ENCODE measurements around the gene TMC1. TPM values are rescaled to one million over a fixed set of nuclear protein-coding genes. Genes with fewer than 3 reads are reported as not detected.

The TMC1 gene
- total RNA-seq, 2 experiments from 2014 or later, result not detected

- DNase-seq, result no peak
- Mint-ChIP-seq H3K9me3 (no peaks in the 10 kb centered on the region), H3K4me1 (no peaks in the 10 kb centered on the region), H3K36me3 (ENCODE audit: low read depth) (no peaks in the 10 kb centered on the region), H3K4me3 (no peak overlapping the region), H3K27me3 (peaks cover 16% of the 10 kb centered on the region), H3K27ac (no peak overlapping the region)
- ChIA-PET POLR2A (no interaction called here), CTCF (no interaction called here)
Observed at GRCh38 chr9:72684615-72685014, 163.2 kb downstream of the TMC1 start.

DNA sequence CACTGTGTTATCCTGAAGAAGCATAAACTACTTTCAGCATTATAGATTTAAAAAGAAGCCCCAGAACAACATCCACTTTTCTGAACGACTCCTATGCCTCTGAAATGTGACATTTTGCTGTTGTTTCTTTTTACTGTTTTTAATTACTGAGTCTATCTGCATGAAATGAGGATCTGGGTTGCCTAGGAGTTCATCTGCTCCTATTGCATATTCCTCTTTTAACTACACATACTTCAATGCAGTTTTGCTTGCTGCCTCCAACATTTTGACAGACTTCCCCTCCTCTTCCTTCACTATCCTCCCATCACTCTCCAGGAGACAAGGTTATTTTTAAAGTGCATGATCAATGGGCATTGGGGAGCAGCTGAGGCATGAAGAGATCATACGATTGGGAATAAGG, 164.5 kb downstream of the TMC1 start:
- H3K27ac Mint-ChIP-seq, result no peak overlapping the region
- POLR2A ChIA-PET, result no interaction called here

GRCh38 chr9:72687331-72687730, 165.9 kb downstream of the TMC1 start:
- ChIA-PET POLR2A (no interaction called here), CTCF (no interaction called here)
- Mint-ChIP-seq H3K9me3 (no peaks in the 10 kb centered on the region), H3K4me1 (no peaks in the 10 kb centered on the region), H3K36me3 (ENCODE audit: low read depth) (no peaks in the 10 kb centered on the region), H3K27me3 (peaks cover 17% of the 10 kb centered on the region), H3K27ac (no peak overlapping the region), H3K4me3 (no peak overlapping the region)
- no peak for DNase-seq

More for the DNA sequence above, 164.5 kb downstream of the TMC1 start:
- Mint-ChIP-seq H3K36me3 (ENCODE audit: low read depth) (no peaks in the 10 kb centered on the region), H3K4me1 (no peaks in the 10 kb centered on the region), H3K4me3 (no peak overlapping the region), H3K27me3 (peaks cover 15% of the 10 kb centered on the region), H3K9me3 (no peaks in the 10 kb centered on the region)
- CTCF ChIA-PET, result no interaction called here
- DNase-seq, result no peak

GRCh38 chr9:72691671-72692070, 170.3 kb downstream of the TMC1 start:
- POLR2A ChIA-PET, result no interaction called here
- H3K27me3 Mint-ChIP-seq, result peaks cover 8% of the 10 kb centered on the region
- no peak for DNase-seq
- CTCF ChIA-PET, result no interaction called here
- no peak overlapping the region for H3K27ac Mint-ChIP-seq
- no peaks in the 10 kb centered on the region for H3K36me3 Mint-ChIP-seq (ENCODE audit: low read depth)
- H3K4me1 Mint-ChIP-seq, result no peaks in the 10 kb centered on the region
- no peaks in the 10 kb centered on the region for H3K9me3 Mint-ChIP-seq
- H3K4me3 Mint-ChIP-seq, result no peak overlapping the region

- peaks cover 8% of the 10 kb centered on the region for H3K27me3 Mint-ChIP-seq
- no peak for DNase-seq
- no peaks in the 10 kb centered on the region for H3K9me3 Mint-ChIP-seq
- ChIA-PET POLR2A (no interaction called here), CTCF (no interaction called here)
- H3K4me1 Mint-ChIP-seq, result no peaks in the 10 kb centered on the region
- H3K4me3 Mint-ChIP-seq, result no peak overlapping the region
- no peaks in the 10 kb centered on the region for H3K36me3 Mint-ChIP-seq (ENCODE audit: low read depth)
- no peak overlapping the region for H3K27ac Mint-ChIP-seq
Observed at GRCh38 chr9:72695365-72695764, 174.0 kb downstream of the TMC1 start.

DNA sequence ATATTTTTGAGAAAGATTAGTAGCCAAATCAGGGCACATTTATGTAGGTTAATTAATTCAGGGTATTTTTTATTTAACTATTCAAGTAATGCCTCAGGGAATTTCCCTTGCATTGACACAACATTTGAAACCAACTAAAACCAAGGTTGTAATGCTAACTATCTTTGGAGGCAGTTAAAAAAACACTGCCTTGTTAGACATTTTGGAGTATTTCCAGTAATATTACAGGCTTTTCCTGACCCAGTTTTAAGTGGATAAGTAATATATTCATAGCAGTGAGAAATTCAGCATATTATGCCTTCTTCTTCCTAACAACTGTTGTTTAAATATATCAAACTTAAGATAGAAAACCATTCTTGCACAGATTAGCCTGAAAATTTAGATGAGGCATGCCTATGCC, 175.1 kb downstream of the TMC1 start:
- no peak overlapping the region for H3K4me3 Mint-ChIP-seq
- H3K27me3 Mint-ChIP-seq, result peaks cover 6% of the 10 kb centered on the region
- CTCF ChIA-PET, result no interaction called here
- H3K9me3 Mint-ChIP-seq, result no peaks in the 10 kb centered on the region
- no peak for DNase-seq
- H3K27ac Mint-ChIP-seq, result no peak overlapping the region
- POLR2A ChIA-PET, result no interaction called here
- H3K36me3 Mint-ChIP-seq (ENCODE audit: low read depth), result no peaks in the 10 kb centered on the region
- H3K4me1 Mint-ChIP-seq, result no peaks in the 10 kb centered on the region

- ChIA-PET POLR2A (no interaction called here), CTCF (no interaction called here)
- no peak for DNase-seq
- no peak overlapping the region for H3K4me3 Mint-ChIP-seq
- no peaks in the 10 kb centered on the region for H3K9me3 Mint-ChIP-seq
- H3K36me3 Mint-ChIP-seq (ENCODE audit: low read depth), result no peaks in the 10 kb centered on the region
- H3K4me1 Mint-ChIP-seq, result no peaks in the 10 kb centered on the region
- no peak overlapping the region for H3K27ac Mint-ChIP-seq
- H3K27me3 Mint-ChIP-seq, result no peaks in the 10 kb centered on the region
Observed at GRCh38 chr9:72701510-72701909, 180.1 kb downstream of the TMC1 start.

DNA sequence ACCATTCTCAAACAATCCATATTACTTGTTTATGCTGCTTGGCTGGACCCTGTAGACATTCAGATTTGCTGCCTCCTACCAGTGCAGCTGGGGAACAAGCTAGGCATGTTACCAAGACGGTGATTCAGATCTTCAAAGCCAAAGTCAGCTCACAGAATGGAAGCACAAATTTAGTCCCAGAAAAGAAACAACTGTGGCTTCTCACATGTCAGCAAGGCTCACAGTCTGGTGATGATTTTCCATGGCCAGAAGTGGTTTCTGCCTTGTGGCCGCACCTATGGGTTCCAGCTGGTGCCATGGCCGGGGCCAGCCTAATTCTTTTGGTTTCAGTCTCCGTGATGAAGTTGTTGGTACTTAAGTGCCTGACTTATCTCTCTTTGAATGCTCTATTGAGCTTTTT, 182.2 kb downstream of the TMC1 start:
- peaks cover 2% of the 10 kb centered on the region for H3K27me3 Mint-ChIP-seq
- H3K4me1 Mint-ChIP-seq, result no peaks in the 10 kb centered on the region
- CTCF ChIA-PET, result interaction anchor here (1.2 kb wide), 1 partner anchor 333 kb away, joined by 3 read pairs; no protein-coding TSS in a partner anchor
- POLR2A ChIA-PET, result no interaction called here
- no peak for DNase-seq
- H3K4me3 Mint-ChIP-seq, result no peak overlapping the region
- no peaks in the 10 kb centered on the region for H3K36me3 Mint-ChIP-seq (ENCODE audit: low read depth)
- H3K27ac Mint-ChIP-seq, result no peak overlapping the region
- H3K9me3 Mint-ChIP-seq, result no peaks in the 10 kb centered on the region

GRCh38 chr9:72704688-72705375, 183.4 kb downstream of the TMC1 start:
- no peaks in the 10 kb centered on the region for H3K36me3 Mint-ChIP-seq (ENCODE audit: low read depth)
- peaks cover 2% of the 10 kb centered on the region for H3K27me3 Mint-ChIP-seq
- H3K4me1 Mint-ChIP-seq, result no peaks in the 10 kb centered on the region
- no peak for DNase-seq
- H3K4me3 Mint-ChIP-seq, result no peak overlapping the region
- ChIA-PET POLR2A (no interaction called here), CTCF (interaction anchor here (1.0 to 1.2 kb wide), 2 partner anchors 12 to 331 kb away, joined by 3 to 4 read pairs; no protein-coding TSS in a partner anchor)
- H3K9me3 Mint-ChIP-seq, result no peaks in the 10 kb centered on the region
- no peak overlapping the region for H3K27ac Mint-ChIP-seq

GRCh38 chr9:72718503-72718902, 197.1 kb downstream of the TMC1 start:
- Mint-ChIP-seq H3K36me3 (ENCODE audit: low read depth) (no peaks in the 10 kb centered on the region), H3K4me3 (no peak overlapping the region), H3K27me3 (peaks cover 2% of the 10 kb centered on the region), H3K4me1 (no peaks in the 10 kb centered on the region), H3K9me3 (no peaks in the 10 kb centered on the region), H3K27ac (no peak overlapping the region)
- ChIA-PET POLR2A (no interaction called here), CTCF (no interaction called here)
- DNase-seq, result no peak

- H3K36me3 Mint-ChIP-seq (ENCODE audit: low read depth), result no peaks in the 10 kb centered on the region
- CTCF ChIA-PET, result no interaction called here
- DNase-seq, result no peak
- H3K4me3 Mint-ChIP-seq, result no peak overlapping the region
- no peak overlapping the region for H3K27ac Mint-ChIP-seq
- H3K4me1 Mint-ChIP-seq, result no peaks in the 10 kb centered on the region
- POLR2A ChIA-PET, result no interaction called here
- H3K27me3 Mint-ChIP-seq, result peaks cover 2% of the 10 kb centered on the region
- H3K9me3 Mint-ChIP-seq, result no peaks in the 10 kb centered on the region
Observed at GRCh38 chr9:72721067-72721466, 199.7 kb downstream of the TMC1 start.

DNA sequence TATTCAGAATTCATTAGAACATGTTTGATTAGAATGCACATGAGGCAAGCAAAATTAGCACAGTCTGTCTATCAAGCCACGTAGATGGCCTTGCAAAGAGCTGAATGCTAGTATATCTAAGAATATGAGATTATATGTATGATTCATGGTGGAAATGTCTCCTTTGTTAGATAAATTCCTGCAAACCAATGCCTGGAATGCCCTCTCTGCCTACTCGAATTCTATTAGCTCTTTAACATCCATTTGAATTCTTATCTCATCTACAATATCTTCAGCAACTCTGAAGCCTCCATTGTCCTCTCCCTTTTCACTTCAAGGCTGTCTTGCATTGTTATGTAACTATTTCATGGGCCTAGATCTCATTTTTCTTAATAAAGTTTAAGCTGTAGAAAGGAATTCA, 205.5 kb downstream of the TMC1 start:
- Mint-ChIP-seq H3K4me3 (no peak overlapping the region), H3K4me1 (no peaks in the 10 kb centered on the region), H3K36me3 (ENCODE audit: low read depth) (no peaks in the 10 kb centered on the region), H3K27me3 (peaks cover 8% of the 10 kb centered on the region), H3K27ac (no peak overlapping the region), H3K9me3 (no peaks in the 10 kb centered on the region)
- DNase-seq, result no peak
- ChIA-PET CTCF (no interaction called here), POLR2A (no interaction called here)

DNA sequence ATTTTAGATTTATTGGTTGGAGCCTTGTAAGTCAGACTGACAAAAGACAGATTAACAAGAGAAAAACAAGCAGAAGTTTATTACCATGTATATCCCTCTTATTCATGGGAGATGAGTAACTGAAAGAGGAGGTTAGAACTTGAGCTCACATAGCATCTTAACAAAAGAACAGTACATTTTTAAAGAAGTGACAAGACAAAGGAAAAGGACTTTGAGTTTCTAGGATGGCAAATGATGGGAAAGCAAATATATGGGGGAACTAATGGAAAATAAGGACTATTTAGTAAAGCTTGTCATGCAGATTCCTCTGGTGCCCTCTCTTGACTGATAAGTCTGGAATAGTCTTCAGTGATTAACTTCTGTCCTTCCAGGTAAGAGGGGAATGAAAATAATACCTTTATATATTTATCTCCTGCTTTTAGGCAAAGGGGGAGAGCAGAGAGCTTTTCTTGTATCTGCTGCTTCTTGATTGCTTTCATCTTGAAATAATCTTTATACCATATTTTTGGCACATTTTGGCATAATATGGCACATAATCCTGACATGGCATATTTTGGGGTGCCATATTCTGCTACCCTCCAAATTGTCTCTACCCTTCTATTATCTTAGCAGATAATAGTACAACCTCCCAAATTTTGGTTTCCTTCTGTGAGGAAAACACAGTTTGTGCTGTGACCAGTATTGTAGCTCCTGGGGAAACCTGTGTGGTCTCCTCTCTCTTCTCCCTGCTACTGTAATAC, 206.8 kb downstream of the TMC1 start:
- no peaks in the 10 kb centered on the region for H3K9me3 Mint-ChIP-seq
- ChIA-PET CTCF (interaction anchor here (0.7 kb wide), 1 partner anchor 401 kb away, joined by 3 read pairs; no protein-coding TSS in a partner anchor), POLR2A (no interaction called here)
- no peaks in the 10 kb centered on the region for H3K4me1 Mint-ChIP-seq
- H3K27ac Mint-ChIP-seq, result no peak overlapping the region
- no peaks in the 10 kb centered on the region for H3K36me3 Mint-ChIP-seq (ENCODE audit: low read depth)
- DNase-seq, result no peak
- H3K27me3 Mint-ChIP-seq, result peaks cover 8% of the 10 kb centered on the region
- no peak overlapping the region for H3K4me3 Mint-ChIP-seq

DNA sequence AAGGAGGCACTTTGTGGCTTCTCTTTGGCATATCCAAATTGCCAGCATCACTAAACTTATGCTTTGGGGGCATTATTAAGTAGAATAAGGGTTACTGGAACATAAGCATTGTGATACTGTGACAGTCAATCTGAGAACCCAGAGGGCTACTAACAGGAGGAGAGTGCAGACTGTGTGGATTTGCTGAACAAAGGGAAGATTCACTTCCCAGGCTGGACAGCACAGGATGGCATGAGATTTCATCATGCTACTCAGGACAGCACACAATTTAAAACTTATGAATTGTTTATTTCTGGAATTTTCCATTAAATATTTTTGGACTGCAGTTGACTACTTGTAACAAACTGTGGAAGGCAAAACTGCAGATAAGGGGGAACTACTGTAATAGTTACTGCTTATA, 212.5 kb downstream of the TMC1 start:
- H3K36me3 Mint-ChIP-seq (ENCODE audit: low read depth), result no peaks in the 10 kb centered on the region
- H3K27me3 Mint-ChIP-seq, result peaks cover 11% of the 10 kb centered on the region
- no peak for DNase-seq
- no peak overlapping the region for H3K27ac Mint-ChIP-seq
- no peak overlapping the region for H3K4me3 Mint-ChIP-seq
- H3K4me1 Mint-ChIP-seq, result no peaks in the 10 kb centered on the region
- CTCF ChIA-PET, result no interaction called here
- H3K9me3 Mint-ChIP-seq, result no peaks in the 10 kb centered on the region
- POLR2A ChIA-PET, result no interaction called here

Measured in activated CD4-positive, alpha-beta T cell treated with anti-CD3 and anti-CD28 coated beads, Interleukin-2, amount 10 ng/mL, durations not matched to agents 7 days and 5 days (primary cell).